HEK293 (cell line): ENCODE results near the gene MBNL2.

Experiments used
- CTCF ChIA-PET: fragments of 350-600 bp; formaldehyde crosslinking; extraction: SDS; loops from one replicate; lab custom pipeline; 2021; ENCODE audit warnings: antibody characterized with exemption; lab: Yijun Ruan, JAX
- POLR2A ChIA-PET: fragments of 300-600 bp; formaldehyde crosslinking; extraction: SDS; loops from one replicate; lab custom pipeline; 2020; ENCODE audit warnings: antibody characterized with exemption, inconsistent platforms; lab: Yijun Ruan, JAX
- H3K27ac ChIP-seq: fragments of 200-500 bp; sonication (Bioruptor generic); 2 replicates; pipeline ENCODE4 v1.5.1; 2014; ENCODE audit warnings: low read depth, low read length, control low read depth, inconsistent platforms; ENCODE audit errors: extremely low read depth
- H3K36me3 ChIP-seq, 2 experiments: fragments of 200-500 bp in 1 of 2; sonication (Bioruptor generic) in 1 of 2; 1 replicate in 1 of 2; 2 replicates in 1 of 2; pipeline ENCODE4 v1.5.1; 2014 to 2017; ENCODE audit warnings: inconsistent platforms in 2 of 2, low read length in 2 of 2; ENCODE audit not compliant: control insufficient read depth in 2 of 2, insufficient read depth in 1 of 2
- H3K4me1 ChIP-seq: fragments of 200-500 bp; sonication (Bioruptor generic); 2 replicates; pipeline ENCODE4 v1.5.1; 2014; ENCODE audit warnings: mild to moderate bottlenecking, low read length, inconsistent platforms; ENCODE audit not compliant: control insufficient read depth, insufficient read depth
- H3K4me3 ChIP-seq: 2 replicates; pipeline ENCODE4 v1.5.1; 2011; ENCODE audit warnings: low read depth, mild to moderate bottlenecking, control low read depth, low read length, moderate library complexity
- H3K9me3 ChIP-seq: fragments of 200-500 bp; sonication (Bioruptor generic); 2 replicates; pipeline ENCODE4 v1.5.1; 2014; ENCODE audit warnings: low read depth, low read length, inconsistent platforms; ENCODE audit not compliant: control insufficient read depth, insufficient read depth
- BCL6B ChIP-seq: fragments of 450-650 bp; formaldehyde crosslinking; IDR thresholded peaks from 2 replicates; pipeline ENCODE4 v1.5.1; 2017; ENCODE audit warnings: missing biosample characterization, missing genetic modification characterization
- KLF17 ChIP-seq: fragments of 450-650 bp; formaldehyde crosslinking; IDR thresholded peaks from 2 replicates; pipeline ENCODE4 v1.5.1; 2016; ENCODE audit warnings: missing biosample characterization, missing genetic modification characterization
- PRDM4 ChIP-seq: fragments of 450-650 bp; formaldehyde crosslinking; IDR thresholded peaks from 2 replicates; pipeline ENCODE4 v1.5.1; 2017; ENCODE audit warnings: missing biosample characterization, missing genetic modification characterization
- PRDM6 ChIP-seq: fragments of 450-650 bp; formaldehyde crosslinking; IDR thresholded peaks from 2 replicates; pipeline ENCODE4 v1.5.1; 2017; ENCODE audit warnings: missing biosample characterization, missing genetic modification characterization
- REPIN1 ChIP-seq: fragments of 450-650 bp; formaldehyde crosslinking; IDR thresholded peaks from 2 replicates; pipeline ENCODE4 v1.5.1; 2017; ENCODE audit warnings: missing biosample characterization, missing genetic modification characterization, low read depth
- ZFP41 ChIP-seq: fragments of 450-650 bp; formaldehyde crosslinking; IDR thresholded peaks from 2 replicates; pipeline ENCODE4 v1.5.1; 2016; ENCODE audit warnings: missing biosample characterization, missing genetic modification characterization, borderline replicate concordance
- ZNF10 ChIP-seq: fragments of 450-650 bp; formaldehyde crosslinking; IDR thresholded peaks from 2 replicates; pipeline ENCODE4 v1.5.1; 2017; ENCODE audit warnings: missing biosample characterization, missing genetic modification characterization
- ZNF433 ChIP-seq: fragments of 450-650 bp; formaldehyde crosslinking; IDR thresholded peaks from 2 replicates; pipeline ENCODE4 v1.5.1; 2016; ENCODE audit warnings: missing biosample characterization, missing genetic modification characterization, low read depth
- ZNF513 ChIP-seq: fragments of 450-650 bp; IDR thresholded peaks from 2 replicates; pipeline ENCODE4 v1.5.1; 2018; ENCODE audit warnings: missing biosample characterization, missing genetic modification characterization
- ZNF518A ChIP-seq: fragments of 450-650 bp; formaldehyde crosslinking; conservative IDR thresholded peaks from 2 replicates; pipeline ENCODE4 v1.5.1; 2016; ENCODE audit warnings: low read depth, missing biosample characterization, missing genetic modification characterization
- ZNF548 ChIP-seq: fragments of 450-650 bp; formaldehyde crosslinking; IDR thresholded peaks from 2 replicates; pipeline ENCODE4 v1.5.1; 2016; ENCODE audit warnings: missing biosample characterization, missing genetic modification characterization
- ZNF843 ChIP-seq: fragments of 450-650 bp; formaldehyde crosslinking; IDR thresholded peaks from 2 replicates; pipeline ENCODE4 v1.5.1; 2016; ENCODE audit warnings: missing biosample characterization, missing genetic modification characterization

Gene MBNL2

DNA sequence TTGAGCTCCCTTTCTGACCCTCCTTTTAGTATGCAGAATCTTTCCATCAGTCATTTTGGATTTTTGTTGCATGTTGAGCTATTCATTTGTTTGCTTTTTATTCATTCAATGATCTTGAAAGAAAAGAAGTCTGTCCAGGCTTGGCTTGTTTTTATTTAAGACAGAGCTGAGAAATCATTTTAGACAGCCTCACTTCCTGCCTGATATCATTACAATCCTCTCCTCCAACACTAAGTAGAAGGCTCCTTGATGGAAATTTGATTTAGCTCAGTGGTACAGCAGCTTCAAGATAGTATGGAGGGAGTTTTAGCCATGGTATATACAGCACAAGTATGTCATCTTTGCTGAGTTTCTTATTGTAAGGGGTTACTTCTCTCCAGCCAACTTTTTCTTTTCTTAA lies 28.4 kb downstream of the MBNL2 start (continued):
- TF ChIP-seq ZNF518A (tag by site-specific recombination): no peak
- no peak for TF ChIP-seq ZNF548 (tag by site-specific recombination)
- no peak for TF ChIP-seq PRDM4 (tag by site-specific recombination)
- TF ChIP-seq ZNF433: no peak
- TF ChIP-seq KLF17: no peak
- TF ChIP-seq ZNF513: no peak

DNA sequence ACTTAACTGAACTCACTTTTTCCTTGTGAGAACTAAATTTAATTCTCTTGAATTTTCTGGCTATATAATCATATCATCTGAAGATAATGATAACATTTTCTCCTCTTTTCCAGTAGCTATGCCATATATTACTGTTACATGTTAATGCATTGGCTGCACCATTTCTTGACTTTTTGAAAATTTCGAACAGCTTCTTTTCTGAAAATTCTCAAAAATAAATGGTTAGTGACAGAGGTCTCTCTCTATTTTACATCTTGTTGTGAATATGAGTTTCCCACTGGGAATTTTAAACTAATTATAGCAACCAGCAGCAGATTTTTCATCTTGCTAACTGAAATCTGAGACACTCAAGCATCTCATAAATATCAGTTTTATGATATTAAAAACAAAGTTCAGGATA lies 30.6 kb downstream of the MBNL2 start:
- no peaks in the 10 kb centered on the region for H3K9me3 ChIP-seq
- TF ChIP-seq BCL6B (no peak), ZFP41 (no peak), ZNF10 (tag by site-specific recombination) (no peak), REPIN1 (tag by site-specific recombination) (no peak), PRDM6 (tag by site-specific recombination) (peak; percentile 89), ZNF843 (tag by site-specific recombination) (no peak)
- no peak overlapping the region for H3K4me3 ChIP-seq
- H3K27ac ChIP-seq: no peak overlapping the region
- H3K4me1 ChIP-seq: peaks cover 44% of the 10 kb centered on the region
- CTCF ChIA-PET: interaction anchor here (0.6 kb wide), 1 partner anchor 28 kb away, joined by 3 read pairs; no protein-coding TSS in a partner anchor
- POLR2A ChIA-PET: no interaction called here
- no peaks in the 10 kb centered on the region for H3K36me3 ChIP-seq
